CD4-positive, alpha-beta T cell treated with Interleukin-17A for 1 hour (primary cell): ENCODE data around the gene RAPH1.
"Not testable (repeated sequence)": the region's sequence is repeated elsewhere in the genome, so short reads cannot be mapped to it uniquely, and the experiment has no call there.

ENCODE experiments used
- DNase-seq: peaks from one replicate; pipeline ENCODE4 v3.0.0-alpha.2; 2020

RAPH1 gene

GRCh38 chr2:203543898-203544328 is 8.8 kb upstream of the RAPH1 start:
- DNase-seq, result no peak

GRCh38 chr2:203540598-203540997 is 5.5 kb upstream of the RAPH1 start:
- not testable (repeated sequence) for DNase-seq

GRCh38 chr2:203538237-203538636 is 3.1 kb upstream of the RAPH1 start:
- DNase-seq, result not testable (repeated sequence)

GRCh38 chr2:203536586-203536951 is 1.5 kb upstream of the RAPH1 start:
- not testable (repeated sequence) for DNase-seq

GRCh38 chr2:203535784-203536585 is 884 bp upstream of the RAPH1 start:
- DNase-seq, result no peak

GRCh38 chr2:203534621-203535077 is 452 bp downstream of the RAPH1 start:
- peak; percentile 45 for DNase-seq

GRCh38 chr2:203533676-203534591 is 1.2 kb downstream of the RAPH1 start:
- DNase-seq, result peak; percentile 47

- DNase-seq, result no peak
Observed at GRCh38 chr2:203532957-203533658, 2.0 kb downstream of the RAPH1 start.

GRCh38 chr2:203527719-203528118 is 7.4 kb downstream of the RAPH1 start:
- DNase-seq, result no peak

DNA sequence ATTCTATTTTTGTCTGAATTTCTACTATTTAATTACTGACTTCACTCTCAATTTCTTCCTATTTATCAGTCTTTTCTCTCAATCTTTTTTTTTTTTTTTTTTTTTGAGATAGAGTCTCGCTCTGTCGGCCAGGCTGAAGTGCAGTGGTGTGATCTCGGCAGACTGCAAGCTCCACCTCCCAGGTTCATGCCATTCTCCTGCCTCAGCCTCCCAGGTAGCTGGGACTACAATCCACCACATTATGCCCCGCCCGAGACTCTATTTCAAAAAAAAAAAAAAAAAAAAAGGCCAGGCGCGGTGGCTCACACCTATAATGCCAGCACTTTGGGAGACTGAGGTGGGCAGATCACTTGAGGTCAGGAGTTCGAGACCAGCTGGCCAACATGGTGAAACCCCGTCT is 21.8 kb downstream of the RAPH1 start:
- DNase-seq, result not testable (repeated sequence)

- no peak for DNase-seq
Observed at GRCh38 chr2:203510941-203511305, 24.2 kb downstream of the RAPH1 start.

- no peak for DNase-seq
Observed at GRCh38 chr2:203510256-203510940, 24.7 kb downstream of the RAPH1 start.

- not testable (repeated sequence) for DNase-seq
Observed at GRCh38 chr2:203503460-203503859, 31.6 kb downstream of the RAPH1 start.

- DNase-seq, result no peak
Observed at GRCh38 chr2:203501873-203502272, 33.2 kb downstream of the RAPH1 start.

GRCh38 chr2:203500951-203501350 is 34.1 kb downstream of the RAPH1 start:
- DNase-seq, result no peak

- DNase-seq, result no peak
Observed at GRCh38 chr2:203500297-203500696, 34.8 kb downstream of the RAPH1 start.

DNA sequence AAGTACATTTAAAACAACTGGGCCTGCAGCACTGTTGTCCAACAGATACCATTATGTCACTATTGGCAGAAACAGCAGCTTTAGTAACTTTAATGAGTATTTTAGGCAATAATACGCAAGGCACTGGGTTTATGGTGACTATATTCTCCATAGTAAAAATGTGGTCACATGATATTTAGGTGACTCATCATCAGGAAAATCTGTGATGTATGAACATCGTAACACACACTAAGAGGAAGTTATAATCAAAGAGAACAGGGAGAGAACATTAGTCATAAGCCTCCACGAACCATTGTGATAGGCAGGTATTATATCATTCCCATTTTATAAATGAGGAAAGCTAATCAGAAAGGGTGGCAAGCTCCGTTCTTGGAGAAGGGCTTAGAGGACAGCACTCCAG is 36.9 kb downstream of the RAPH1 start:
- no peak for DNase-seq

DNA sequence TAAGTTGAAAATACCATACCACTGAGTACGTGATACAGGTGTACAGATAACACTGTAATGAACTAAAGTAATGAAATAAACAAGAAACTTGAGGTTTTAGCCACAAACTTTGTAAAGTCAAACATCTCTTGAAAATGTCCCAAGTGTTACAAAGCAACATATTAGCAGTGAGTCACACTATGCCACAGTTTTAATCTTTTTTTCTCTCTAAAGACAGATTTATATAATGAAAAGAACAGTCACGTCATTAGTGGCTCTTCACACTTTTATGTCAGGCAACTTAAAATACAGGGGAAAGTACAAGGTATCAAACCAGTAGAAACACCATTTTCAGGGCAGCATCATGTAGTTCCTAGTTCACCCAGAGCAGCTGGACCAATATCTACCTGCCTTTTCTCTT is 42.1 kb downstream of the RAPH1 start:
- peak; percentile 7 for DNase-seq

DNA sequence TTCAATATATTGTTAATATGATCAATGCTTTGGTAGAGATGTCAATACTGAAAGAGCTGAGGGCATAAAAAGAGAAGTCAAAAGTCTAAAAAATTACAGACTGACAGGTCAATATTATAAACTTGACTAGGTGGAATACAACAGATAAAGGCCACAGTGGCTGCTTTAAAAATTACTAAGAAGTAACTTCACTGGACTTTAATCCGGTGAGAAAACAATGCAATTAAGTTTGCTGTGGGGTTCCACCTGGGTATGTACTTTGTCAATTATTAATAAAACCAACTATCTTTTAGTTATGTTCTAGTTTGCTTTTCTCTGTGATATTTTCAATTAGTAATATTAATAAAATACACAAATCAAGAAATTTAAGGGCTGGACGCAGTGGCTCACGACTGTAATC is 44.7 kb downstream of the RAPH1 start:
- DNase-seq, result no peak

DNA sequence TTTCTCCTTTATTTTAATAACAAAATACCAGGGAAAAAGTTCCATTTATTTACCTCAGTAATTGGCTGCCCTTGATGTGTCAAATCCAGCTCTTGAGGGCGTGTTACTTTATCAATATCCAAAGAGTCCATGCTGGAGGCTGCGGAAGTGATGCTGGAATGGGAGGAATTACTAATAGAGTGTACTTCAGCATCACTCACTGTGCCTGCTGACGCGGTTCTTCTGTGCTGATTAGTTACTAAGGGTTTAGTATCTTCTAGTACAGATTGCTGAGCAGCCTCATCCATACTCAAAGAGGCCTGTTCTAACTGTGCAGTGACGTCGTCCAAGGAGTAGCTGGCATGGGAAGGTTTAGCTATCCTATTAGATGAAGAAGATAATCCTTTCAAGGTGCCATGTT is 45.6 kb downstream of the RAPH1 start:
- no peak for DNase-seq

GRCh38 chr2:203484266-203485112 is 50.6 kb downstream of the RAPH1 start:
- peak; percentile 73 for DNase-seq

- no peak for DNase-seq
Observed at GRCh38 chr2:203480623-203481022, 54.5 kb downstream of the RAPH1 start.
